Stimulated activated CD4-positive, alpha-beta T cell treated with anti-CD3 and anti-CD28 coated beads, Interleukin-2, amount 100 ng/mL, for 4 hours (primary cell): ENCODE data around the gene EGLN3.
A peak's percentile ranks its signal among the peaks of the same experiment; 100 is the strongest.
"Not testable (repeated sequence)": the region's sequence is repeated elsewhere in the genome, so short reads cannot be mapped to it uniquely, and the experiment has no call there.

Source experiments
- DNase-seq: peaks from one replicate; pipeline ENCODE4 v3.0.0-alpha.2; 2020; ENCODE audit warnings: low read depth

Gene EGLN3

GRCh38 chr14:33950320-33951182 is at the start of gene EGLN3:
EGLN3 (minus strand) TSS chr14:33951074; CDS start chr14:33950752, 322 bp downstream.
- peak; percentile 23 for DNase-seq

- no peak for DNase-seq
Measured at GRCh38 chr14:34000396-34000795, 49.5 kb upstream of the EGLN3 start.

DNA sequence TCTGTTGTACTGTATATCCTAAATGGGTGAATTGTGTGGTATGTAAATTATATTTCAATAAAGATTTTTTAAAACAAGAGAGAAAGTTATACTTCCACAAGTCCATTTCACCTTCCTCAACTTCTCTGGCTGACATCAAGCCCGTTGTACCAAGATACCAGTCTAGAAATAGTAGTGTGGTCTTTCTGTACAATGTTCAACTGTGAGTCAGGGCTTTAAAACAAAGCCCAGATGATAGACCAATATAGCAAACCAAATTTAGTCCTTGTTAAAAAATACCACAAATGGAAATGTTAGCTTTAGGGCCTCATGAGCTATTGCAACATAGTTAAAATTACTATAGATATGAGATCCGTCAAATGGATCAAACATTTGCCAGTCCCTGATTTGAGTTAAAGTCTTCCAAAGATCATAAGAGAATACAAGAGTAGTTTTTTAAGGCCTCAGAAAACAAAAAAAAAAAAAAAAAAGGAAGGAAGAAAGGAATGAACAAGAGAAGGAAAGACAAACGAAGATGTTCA is 49.0 kb upstream of the EGLN3 start:
- DNase-seq, result no peak

- DNase-seq, result no peak
Measured at GRCh38 chr14:33997611-33998010, 46.7 kb upstream of the EGLN3 start.

GRCh38 chr14:33996462-33996861 is 45.6 kb upstream of the EGLN3 start:
- no peak for DNase-seq

GRCh38 chr14:33993246-33993645 is 42.4 kb upstream of the EGLN3 start:
- no peak for DNase-seq

- DNase-seq, result no peak
Measured at GRCh38 chr14:33992274-33993007, 41.6 kb upstream of the EGLN3 start.

DNA sequence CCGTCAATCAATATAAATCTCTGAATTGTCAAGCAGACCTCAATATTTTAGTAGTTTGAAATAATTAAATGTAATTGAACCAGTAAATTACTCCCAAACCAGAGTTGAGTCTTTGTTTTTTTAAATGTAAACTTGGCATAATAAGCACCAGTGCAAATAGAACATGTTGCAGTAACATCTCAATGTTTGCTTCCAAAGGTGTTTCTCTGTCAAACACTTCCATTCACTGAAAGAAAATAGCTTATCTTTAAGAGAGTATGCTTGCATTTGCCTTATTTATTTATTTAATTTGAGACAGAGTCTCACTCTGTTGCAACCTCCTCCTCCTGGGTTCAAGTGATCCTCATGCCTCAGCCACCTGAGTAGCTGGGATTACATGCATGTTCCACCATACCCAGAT is 39.9 kb upstream of the EGLN3 start:
- no peak for DNase-seq

- DNase-seq, result no peak
Measured at GRCh38 chr14:33987565-33988080, 36.7 kb upstream of the EGLN3 start.

GRCh38 chr14:33986804-33987203 is 35.9 kb upstream of the EGLN3 start:
- DNase-seq, result no peak

- no peak for DNase-seq
Measured at GRCh38 chr14:33985242-33985641, 34.4 kb upstream of the EGLN3 start.

DNA sequence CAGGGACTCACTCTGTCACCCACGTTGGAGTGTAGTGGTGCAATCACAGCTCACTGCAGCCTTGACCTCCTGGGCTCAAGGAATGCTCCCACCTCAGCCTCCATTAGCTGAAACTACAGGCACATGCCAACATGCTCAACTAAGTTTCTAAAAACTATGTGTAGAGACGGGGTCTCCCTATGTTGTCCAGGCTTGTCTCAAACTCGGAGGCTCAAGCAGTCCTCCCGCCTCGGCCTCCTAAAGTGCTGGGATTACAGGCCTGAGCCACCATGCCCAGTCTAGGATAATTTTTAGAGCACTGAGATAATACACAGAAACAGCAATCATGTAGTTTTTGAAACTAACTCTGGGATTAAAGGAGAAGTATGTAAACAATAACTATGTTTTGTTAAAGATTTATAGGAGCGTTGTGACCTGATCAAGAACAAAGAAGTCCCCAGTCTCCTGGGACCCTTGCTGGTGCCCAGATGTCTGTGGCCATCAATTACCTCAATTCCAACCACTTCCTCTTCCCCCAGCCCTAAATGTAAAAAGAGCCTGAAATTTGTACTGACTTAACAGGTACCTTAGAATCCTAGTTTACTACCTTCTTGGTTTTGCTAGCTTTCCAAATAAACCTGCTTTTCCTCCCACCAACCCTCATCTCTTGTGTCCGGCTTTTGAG is 28.9 kb upstream of the EGLN3 start:
- DNase-seq, result no peak

- no peak for DNase-seq
Measured at GRCh38 chr14:33978892-33979612, 28.2 kb upstream of the EGLN3 start.

- no peak for DNase-seq
Measured at GRCh38 chr14:33972583-33973081, 21.8 kb upstream of the EGLN3 start.

DNA sequence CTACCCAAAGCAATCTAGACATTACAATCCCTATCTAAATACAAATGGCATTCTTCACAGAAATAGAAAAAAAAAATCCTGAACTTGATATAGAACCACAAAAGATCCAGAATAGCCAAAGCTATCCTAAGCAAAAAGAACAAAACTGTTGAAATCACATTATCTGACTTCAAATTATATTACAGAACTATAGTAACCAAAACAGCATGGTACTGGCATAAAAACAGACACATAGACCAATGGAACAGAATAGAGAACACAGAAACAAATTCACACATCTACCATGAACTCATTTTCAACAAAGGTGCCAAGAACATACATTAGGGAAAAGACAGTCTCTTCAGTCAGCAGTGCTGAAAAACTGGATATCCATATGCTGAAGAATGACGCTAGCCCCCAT is 19.0 kb upstream of the EGLN3 start:
- DNase-seq, result not testable (repeated sequence)

DNA sequence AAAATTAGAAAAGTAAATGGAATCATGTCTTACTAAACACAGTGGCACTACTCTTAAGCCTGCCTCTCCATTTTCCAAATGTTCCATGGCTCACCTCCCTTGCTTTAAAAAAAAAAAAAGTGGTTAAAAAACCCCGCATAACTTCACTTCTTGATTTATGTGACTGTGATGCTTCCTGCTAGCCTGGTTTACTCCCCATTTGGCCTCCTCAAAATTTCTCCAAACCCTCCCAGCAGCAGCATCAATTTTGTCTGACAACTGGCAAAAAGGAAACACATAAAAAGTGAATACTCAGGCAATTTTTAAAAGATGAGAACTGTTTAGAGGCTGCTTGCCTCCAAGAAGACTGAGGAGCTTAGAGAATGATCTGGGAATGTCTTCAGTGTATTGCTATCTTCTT is 17.8 kb upstream of the EGLN3 start:
- no peak for DNase-seq

- DNase-seq, result no peak
Measured at GRCh38 chr14:33967138-33967537, 16.3 kb upstream of the EGLN3 start.

DNA sequence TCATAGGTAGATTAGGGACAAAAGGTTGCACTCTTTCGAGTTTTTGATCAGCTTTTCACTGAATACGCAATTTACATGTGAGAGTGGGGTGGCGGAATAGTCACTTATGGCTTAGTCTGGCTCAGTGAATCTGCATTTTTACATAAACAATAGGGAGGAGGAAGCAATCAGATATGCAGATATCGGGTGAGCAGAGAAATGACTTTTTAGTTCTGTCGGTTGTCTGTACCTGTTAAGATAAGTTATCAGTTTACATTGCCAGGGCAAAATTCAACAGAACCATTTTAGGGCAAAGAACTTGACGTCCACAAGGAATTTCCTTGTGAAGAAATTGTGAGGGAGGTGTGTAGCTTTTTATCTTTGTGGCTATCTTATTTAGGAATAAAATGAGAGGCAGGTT is 15.4 kb upstream of the EGLN3 start:
- DNase-seq, result no peak

- no peak for DNase-seq
Measured at GRCh38 chr14:33964599-33965317, 13.9 kb upstream of the EGLN3 start.

DNA sequence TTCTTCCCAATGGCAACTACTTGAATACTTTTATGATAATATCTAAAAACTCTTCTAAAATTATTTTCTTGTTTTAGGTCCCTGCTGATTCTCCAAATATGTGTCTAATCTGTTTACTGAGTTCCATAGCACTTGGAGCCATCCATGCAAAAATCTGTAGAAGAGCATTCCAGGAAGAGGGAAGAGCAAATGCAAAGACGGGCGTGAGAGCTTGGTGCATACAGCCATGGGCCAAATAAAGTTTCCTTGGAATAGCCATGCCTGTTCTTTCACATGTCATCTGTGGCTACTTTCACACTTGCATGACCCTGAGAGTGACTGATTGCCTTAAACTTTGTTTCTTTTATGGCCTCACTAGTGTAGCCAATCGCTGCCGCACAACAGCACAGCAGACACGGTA is 13.0 kb upstream of the EGLN3 start:
- no peak for DNase-seq

DNA sequence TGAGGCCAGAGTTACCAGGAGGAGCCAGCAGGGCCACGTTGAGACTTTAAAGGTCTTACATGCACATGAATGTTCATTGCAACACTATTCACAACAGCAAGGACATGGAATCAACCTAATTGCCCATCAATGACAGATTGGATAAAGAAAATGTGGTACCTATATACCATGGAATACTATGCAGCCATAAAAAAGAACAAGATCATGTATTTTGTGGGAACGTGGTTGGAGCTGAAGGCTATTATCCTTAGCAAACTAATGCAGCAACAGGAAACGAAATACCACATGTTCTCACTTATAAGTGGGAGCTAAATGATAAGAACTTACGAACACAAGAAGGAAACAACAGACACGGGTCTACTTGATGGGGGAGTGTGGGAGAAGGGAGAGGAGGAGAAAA is 11.6 kb upstream of the EGLN3 start:
- DNase-seq, result not testable (repeated sequence)
